GM10248 (cell line): ENCODE results near the gene PNLIPRP1.

Experiments
- CTCF ChIA-PET: fragments of 300-600 bp; sonication (Branson Sonifier 250); formaldehyde crosslinking; extraction: SDS; loops from one replicate; lab custom pipeline; 2021; ENCODE audit warnings: antibody characterized with exemption; lab: Yijun Ruan, JAX
- POLR2A ChIA-PET: fragments of 350-650 bp; sonication (Branson Sonifier 250); formaldehyde crosslinking; extraction: SDS; loops from one replicate; lab custom pipeline; 2020; ENCODE audit warnings: antibody characterized with exemption; lab: Yijun Ruan, JAX
- DNase-seq: peaks from one replicate; pipeline ENCODE4 v3.0.0; 2012; ENCODE audit errors: extremely low spot score
- CTCF ChIP-seq: IDR thresholded peaks from 2 replicates; pipeline ENCODE4 v1.5.1; 2012; ENCODE audit warnings: mild to moderate bottlenecking, low read depth; ENCODE audit errors: extremely low read depth, missing control alignments, control extremely low read depth

Gene PNLIPRP1

GRCh38 chr10:116607336-116607735 is 16.6 kb downstream of the PNLIPRP1 start:
- no peak for TF ChIP-seq CTCF
- POLR2A ChIA-PET = no interaction called here
- CTCF ChIA-PET = interaction anchor here (1.1 kb wide), 1 partner anchor 1852 kb away, joined by 3 read pairs; no protein-coding TSS in a partner anchor
- no peak for DNase-seq

- DNase-seq = no peak
- TF ChIP-seq CTCF = no peak
- ChIA-PET CTCF (no interaction called here), POLR2A (no interaction called here)
These were observed 18.2 kb downstream of the PNLIPRP1 start for GRCh38 chr10:116608686-116609594.

- TF ChIP-seq CTCF = no peak
- DNase-seq = no peak
- CTCF ChIA-PET = no interaction called here
- POLR2A ChIA-PET = no interaction called here
These were observed 19.8 kb downstream of the PNLIPRP1 start for GRCh38 chr10:116610443-116611152.

- no peak for TF ChIP-seq CTCF
- ChIA-PET CTCF (no interaction called here), POLR2A (no interaction called here)
- no peak for DNase-seq
These were observed 20.4 kb downstream of the PNLIPRP1 start for GRCh38 chr10:116611153-116611545.

- POLR2A ChIA-PET = no interaction called here
- TF ChIP-seq CTCF = no peak
- no peak for DNase-seq
- CTCF ChIA-PET = no interaction called here
These were observed 21.5 kb downstream of the PNLIPRP1 start for GRCh38 chr10:116612107-116612769.

GRCh38 chr10:116613471-116613870 is 22.7 kb downstream of the PNLIPRP1 start:
- no peak for TF ChIP-seq CTCF
- ChIA-PET POLR2A (no interaction called here), CTCF (interaction anchor here (1.7 kb wide), 1 partner anchor 68 kb away, joined by 4 read pairs; no protein-coding TSS in a partner anchor)
- DNase-seq = no peak
